WTC11 (cell line): Measurements from ENCODE around the gene MRPL44. TPM values are rescaled to one million over a fixed set of nuclear protein-coding genes. Genes with fewer than 3 reads are reported as not detected.

Experiments used
- ATAC-seq: fragments of 200-7000 bp; cut with Tn5 transposase; 2 replicates; pipeline ENCODE4 v1.10.0; 2021; ENCODE audit warnings: mild to moderate bottlenecking, moderate library complexity
- CTCF ChIA-PET: fragments of 300-600 bp; sonication (Branson Sonifier 250); formaldehyde crosslinking; loops from one replicate; lab custom pipeline; 2021; ENCODE audit warnings: antibody characterized with exemption; lab: Charles Lee
- POLR2A ChIA-PET: fragments of 350-600 bp; sonication (Branson Sonifier 250); formaldehyde crosslinking; loops from one replicate; lab custom pipeline; 2021; ENCODE audit warnings: antibody characterized with exemption; lab: Charles Lee
- DNase-seq: peaks from one replicate; pipeline ENCODE4 v3.0.0; 2021; ENCODE audit warnings: low spot score
- H3K27ac Mint-ChIP-seq: 2 replicates; pipeline ENCODE4 v1.8.0; 2021; ENCODE audit warnings: mixed read lengths
- H3K27me3 Mint-ChIP-seq: 2 replicates; pipeline ENCODE4 v1.8.0; 2021; ENCODE audit warnings: low read depth, mild to moderate bottlenecking, moderate library complexity, mixed read lengths
- H3K36me3 Mint-ChIP-seq: 2 replicates; pipeline ENCODE4 v1.8.0; 2021; ENCODE audit warnings: mixed read lengths
- H3K4me1 Mint-ChIP-seq: 2 replicates; pipeline ENCODE4 v1.8.0; 2022; ENCODE audit warnings: mixed read lengths
- H3K4me3 Mint-ChIP-seq: 2 replicates; pipeline ENCODE4 v1.8.0; 2021; ENCODE audit warnings: mild to moderate bottlenecking, moderate library complexity, mixed read lengths
- H3K9me3 Mint-ChIP-seq: 2 replicates; pipeline ENCODE4 v1.8.0; 2021; ENCODE audit warnings: mixed read lengths
- ATF1 ChIP-seq: sonication (generic); formaldehyde crosslinking; IDR thresholded peaks from 2 replicates; pipeline ENCODE4 v1.8.1; 2023; ENCODE audit warnings: mild to moderate bottlenecking, moderate library complexity, missing genetic modification reagents
- ATF2 ChIP-seq: sonication (generic); formaldehyde crosslinking; IDR thresholded peaks from 2 replicates; pipeline ENCODE4 v1.8.1; 2022; ENCODE audit warnings: low read depth, missing genetic modification reagents, borderline replicate concordance
- ATF3 ChIP-seq: sonication (generic); formaldehyde crosslinking; conservative IDR thresholded peaks from 2 replicates; pipeline ENCODE4 v1.8.1; 2022; ENCODE audit warnings: mild to moderate bottlenecking, missing genetic modification reagents
- CREB1 ChIP-seq: sonication (generic); formaldehyde crosslinking; IDR thresholded peaks from 2 replicates; pipeline ENCODE4 v1.8.0; 2023; ENCODE audit warnings: mild to moderate bottlenecking, missing genetic modification reagents
- CREM ChIP-seq: sonication (generic); formaldehyde crosslinking; IDR thresholded peaks from 2 replicates; pipeline ENCODE4 v1.8.1; 2022; ENCODE audit warnings: mild to moderate bottlenecking, missing genetic modification reagents, moderate library complexity
- E2F1 ChIP-seq: sonication (generic); formaldehyde crosslinking; IDR thresholded peaks from 2 replicates; pipeline ENCODE4 v1.8.0; 2022; ENCODE audit warnings: mild to moderate bottlenecking, missing genetic modification reagents
- E2F4 ChIP-seq: sonication (generic); formaldehyde crosslinking; IDR thresholded peaks from 2 replicates; pipeline ENCODE4 v1.8.1; 2022; ENCODE audit warnings: low read depth, mild to moderate bottlenecking, moderate library complexity, missing genetic modification reagents, borderline replicate concordance
- ELF4 ChIP-seq: sonication (generic); formaldehyde crosslinking; IDR thresholded peaks from 2 replicates; pipeline ENCODE4 v1.8.1; 2022; ENCODE audit warnings: low read depth, mild to moderate bottlenecking, moderate library complexity, missing genetic modification reagents
- ETV6 ChIP-seq: sonication (generic); formaldehyde crosslinking; IDR thresholded peaks from 2 replicates; pipeline ENCODE4 v1.8.1; 2022; ENCODE audit warnings: mild to moderate bottlenecking, missing genetic modification reagents
- FOXJ3 ChIP-seq: sonication (generic); formaldehyde crosslinking; IDR thresholded peaks from 2 replicates; pipeline ENCODE4 v1.9.0; 2021; ENCODE audit warnings: missing genetic modification reagents, mild to moderate bottlenecking, borderline replicate concordance
- FOXP1 ChIP-seq: sonication (generic); formaldehyde crosslinking; IDR thresholded peaks from 2 replicates; pipeline ENCODE4 v1.8.0; 2022; ENCODE audit warnings: missing genetic modification reagents, mild to moderate bottlenecking, moderate library complexity, borderline replicate concordance
- GRHL2 ChIP-seq: fragments of 250-450 bp; sonication (Bioruptor Pico); IDR thresholded peaks from 2 replicates; pipeline ENCODE4 v1.8.0; 2022; ENCODE audit warnings: mild to moderate bottlenecking, moderate library complexity; ENCODE audit not compliant: insufficient replicate concordance, severe bottlenecking
- HMGA2 ChIP-seq: fragments of 250-450 bp; sonication (Bioruptor Pico); IDR thresholded peaks from 2 replicates; pipeline ENCODE4 v1.4.0; 2021; ENCODE audit warnings: mild to moderate bottlenecking, moderate library complexity
- IRF1 ChIP-seq: sonication (generic); formaldehyde crosslinking; IDR thresholded peaks from 2 replicates; pipeline ENCODE4 v1.8.0; 2023; ENCODE audit warnings: missing genetic modification reagents
- JUN ChIP-seq: sonication (generic); formaldehyde crosslinking; IDR thresholded peaks from 2 replicates; pipeline ENCODE4 v1.8.0; 2023; ENCODE audit warnings: mild to moderate bottlenecking, missing genetic modification reagents
- MLX ChIP-seq: sonication (generic); formaldehyde crosslinking; IDR thresholded peaks from 2 replicates; pipeline ENCODE4 v1.8.1; 2023; ENCODE audit warnings: mild to moderate bottlenecking, missing genetic modification reagents, moderate library complexity
- NFATC4 ChIP-seq: fragments of 250-450 bp; sonication (Bioruptor Pico); IDR thresholded peaks from 2 replicates; pipeline ENCODE4 v1.9.0; 2021; ENCODE audit warnings: mild to moderate bottlenecking
- OVOL2 ChIP-seq: fragments of 250-450 bp; sonication (Bioruptor Pico); IDR thresholded peaks from 2 replicates; pipeline ENCODE4 v1.9.0; 2021; ENCODE audit warnings: mild to moderate bottlenecking, borderline replicate concordance
- SOX15 ChIP-seq: fragments of 250-450 bp; sonication (Bioruptor Pico); IDR thresholded peaks from 2 replicates; pipeline ENCODE4 v1.9.0; 2021; ENCODE audit warnings: mild to moderate bottlenecking
- SP1 ChIP-seq: sonication (generic); formaldehyde crosslinking; conservative IDR thresholded peaks from 2 replicates; pipeline ENCODE4 v1.8.1; 2022; ENCODE audit warnings: missing genetic modification reagents
- TEAD1 ChIP-seq: sonication (generic); formaldehyde crosslinking; IDR thresholded peaks from 2 replicates; pipeline ENCODE4 v1.8.0; 2022; ENCODE audit warnings: mild to moderate bottlenecking, missing genetic modification reagents
- ZNF232 ChIP-seq: sonication (generic); formaldehyde crosslinking; IDR thresholded peaks from 2 replicates; pipeline ENCODE4 v1.8.0; 2022; ENCODE audit warnings: mild to moderate bottlenecking, missing genetic modification reagents
- ZNF396 ChIP-seq: fragments of 250-450 bp; sonication (Bioruptor Pico); IDR thresholded peaks from 2 replicates; pipeline ENCODE4 v1.8.0; 2021; ENCODE audit warnings: mild to moderate bottlenecking, moderate library complexity, borderline replicate concordance
- ZNF671 ChIP-seq: fragments of 250-450 bp; sonication (Bioruptor Pico); IDR thresholded peaks from 2 replicates; pipeline ENCODE4 v1.8.0; 2021; ENCODE audit warnings: mild to moderate bottlenecking
- total RNA-seq: library from RNA; stranded (reverse); gene quantifications from 3 replicates; pipeline ENCODE4 v1.2.3, GENCODE V29; 2021
- TF ChIP-seq, protein P1 (sequence below): fragments of 250-450 bp; sonication (Bioruptor Pico); IDR thresholded peaks from 2 replicates; pipeline ENCODE4 v1.9.0; 2021; ENCODE audit warnings: mild to moderate bottlenecking, borderline replicate concordance
- TF ChIP-seq, protein P2 (sequence below): sonication (generic); formaldehyde crosslinking; IDR thresholded peaks from 2 replicates; pipeline ENCODE4 v1.8.0; 2022; ENCODE audit warnings: mild to moderate bottlenecking, missing genetic modification reagents

The MRPL44 gene
- total RNA-seq, 1 experiment from 2014 or later: 55.3 TPM

GRCh38 chr2:223989206-223989855, 32.1 kb downstream of the MRPL44 start:
- DNase-seq (peak; percentile 44), ATAC-seq (peak; percentile 89)
- CTCF ChIA-PET: interaction anchor here (0.6 to 2.9 kb wide), 16 partner anchors 8 to 662 kb away, joined by 3 to 32 read pairs (median 3); partner anchors contain the start of gene MRPL44
- POLR2A ChIA-PET: no interaction called here
- Mint-ChIP-seq H3K36me3 (peaks cover 6% of the 10 kb centered on the region), H3K27me3 (no peaks in the 10 kb centered on the region), H3K27ac (0 out of 2 replicates have a peak overlapping the region, but pooled peaks have one; percentile 36), H3K9me3 (no peaks in the 10 kb centered on the region), H3K4me1 (peaks cover 8% of the 10 kb centered on the region), H3K4me3 (no peak overlapping the region)
- TF ChIP-seq MLX (CRISPR knock-in tag): no peak
- no peak for TF ChIP-seq CREB1 (CRISPR knock-in tag)
- TF ChIP-seq ZNF396 (CRISPR knock-in tag): no peak
- no peak for TF ChIP-seq SP1 (CRISPR knock-in tag)
- TF ChIP-seq ZNF671 (CRISPR knock-in tag): no peak
- no peak for TF ChIP-seq IRF1 (CRISPR knock-in tag)
- TF ChIP-seq ELF4 (CRISPR knock-in tag): no peak
- no peak for TF ChIP-seq OVOL2 (CRISPR knock-in tag)
- no peak for TF ChIP-seq CREM (CRISPR knock-in tag)
- TF ChIP-seq ETV6: no peak
- TF ChIP-seq SOX15 (CRISPR knock-in tag): no peak
- TF ChIP-seq, protein P1, sequence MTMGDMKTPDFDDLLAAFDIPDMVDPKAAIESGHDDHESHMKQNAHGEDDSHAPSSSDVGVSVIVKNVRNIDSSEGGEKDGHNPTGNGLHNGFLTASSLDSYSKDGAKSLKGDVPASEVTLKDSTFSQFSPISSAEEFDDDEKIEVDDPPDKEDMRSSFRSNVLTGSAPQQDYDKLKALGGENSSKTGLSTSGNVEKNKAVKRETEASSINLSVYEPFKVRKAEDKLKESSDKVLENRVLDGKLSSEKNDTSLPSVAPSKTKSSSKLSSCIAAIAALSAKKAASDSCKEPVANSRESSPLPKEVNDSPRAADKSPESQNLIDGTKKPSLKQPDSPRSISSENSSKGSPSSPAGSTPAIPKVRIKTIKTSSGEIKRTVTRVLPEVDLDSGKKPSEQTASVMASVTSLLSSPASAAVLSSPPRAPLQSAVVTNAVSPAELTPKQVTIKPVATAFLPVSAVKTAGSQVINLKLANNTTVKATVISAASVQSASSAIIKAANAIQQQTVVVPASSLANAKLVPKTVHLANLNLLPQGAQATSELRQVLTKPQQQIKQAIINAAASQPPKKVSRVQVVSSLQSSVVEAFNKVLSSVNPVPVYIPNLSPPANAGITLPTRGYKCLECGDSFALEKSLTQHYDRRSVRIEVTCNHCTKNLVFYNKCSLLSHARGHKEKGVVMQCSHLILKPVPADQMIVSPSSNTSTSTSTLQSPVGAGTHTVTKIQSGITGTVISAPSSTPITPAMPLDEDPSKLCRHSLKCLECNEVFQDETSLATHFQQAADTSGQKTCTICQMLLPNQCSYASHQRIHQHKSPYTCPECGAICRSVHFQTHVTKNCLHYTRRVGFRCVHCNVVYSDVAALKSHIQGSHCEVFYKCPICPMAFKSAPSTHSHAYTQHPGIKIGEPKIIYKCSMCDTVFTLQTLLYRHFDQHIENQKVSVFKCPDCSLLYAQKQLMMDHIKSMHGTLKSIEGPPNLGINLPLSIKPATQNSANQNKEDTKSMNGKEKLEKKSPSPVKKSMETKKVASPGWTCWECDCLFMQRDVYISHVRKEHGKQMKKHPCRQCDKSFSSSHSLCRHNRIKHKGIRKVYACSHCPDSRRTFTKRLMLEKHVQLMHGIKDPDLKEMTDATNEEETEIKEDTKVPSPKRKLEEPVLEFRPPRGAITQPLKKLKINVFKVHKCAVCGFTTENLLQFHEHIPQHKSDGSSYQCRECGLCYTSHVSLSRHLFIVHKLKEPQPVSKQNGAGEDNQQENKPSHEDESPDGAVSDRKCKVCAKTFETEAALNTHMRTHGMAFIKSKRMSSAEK: no peak
- no peak for TF ChIP-seq GRHL2 (CRISPR knock-in tag)
- TF ChIP-seq, protein P2, sequence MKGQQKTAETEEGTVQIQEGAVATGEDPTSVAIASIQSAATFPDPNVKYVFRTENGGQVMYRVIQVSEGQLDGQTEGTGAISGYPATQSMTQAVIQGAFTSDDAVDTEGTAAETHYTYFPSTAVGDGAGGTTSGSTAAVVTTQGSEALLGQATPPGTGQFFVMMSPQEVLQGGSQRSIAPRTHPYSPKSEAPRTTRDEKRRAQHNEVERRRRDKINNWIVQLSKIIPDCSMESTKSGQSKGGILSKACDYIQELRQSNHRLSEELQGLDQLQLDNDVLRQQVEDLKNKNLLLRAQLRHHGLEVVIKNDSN: no peak
- no peak for TF ChIP-seq HMGA2
- TF ChIP-seq JUN (CRISPR knock-in tag): no peak
- no peak for TF ChIP-seq E2F1
- no peak for TF ChIP-seq FOXP1 (CRISPR knock-in tag)
- no peak for TF ChIP-seq TEAD1 (CRISPR knock-in tag)

DNA sequence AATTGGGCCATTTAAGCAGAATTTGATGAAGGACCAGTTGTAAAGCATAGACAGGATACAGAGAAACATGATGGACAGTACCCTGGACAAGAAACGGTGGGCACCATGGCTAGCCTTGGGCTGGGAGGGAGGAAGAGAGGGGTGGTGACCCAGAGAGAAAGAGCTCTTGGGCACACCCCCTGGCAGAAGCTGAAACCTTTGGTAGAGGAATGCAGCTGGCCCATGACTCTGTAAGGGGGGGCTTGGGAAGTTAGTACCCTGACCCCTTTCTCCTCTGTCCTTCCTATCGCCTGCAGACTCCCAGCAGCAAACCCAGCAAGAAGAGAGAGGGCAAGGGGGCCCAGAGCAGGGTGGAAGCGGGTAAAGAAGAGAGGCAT, 32.6 kb downstream of the MRPL44 start:
- peaks cover 1% of the 10 kb centered on the region for H3K36me3 Mint-ChIP-seq
- no peak overlapping the region for H3K4me3 Mint-ChIP-seq
- DNase-seq: no peak
- CTCF ChIA-PET: interaction anchor here (0.6 to 2.9 kb wide), 18 partner anchors 9 to 661 kb away, joined by 3 to 32 read pairs (median 3); partner anchors contain the start of gene MRPL44
- H3K27ac Mint-ChIP-seq: 0 out of 2 replicates have a peak overlapping the region, but pooled peaks have one; percentile 36
- ATAC-seq: peak; percentile 38
- no peaks in the 10 kb centered on the region for H3K27me3 Mint-ChIP-seq
- peaks cover 8% of the 10 kb centered on the region for H3K4me1 Mint-ChIP-seq
- POLR2A ChIA-PET: no interaction called here
- no peaks in the 10 kb centered on the region for H3K9me3 Mint-ChIP-seq
- TF ChIP-seq ATF3 (no peak), ZNF232 (CRISPR knock-in tag) (no peak), FOXJ3 (no peak), E2F4 (CRISPR knock-in tag) (no peak), ZNF671 (CRISPR knock-in tag) (no peak), ATF1 (CRISPR knock-in tag) (no peak), ATF2 (CRISPR knock-in tag) (no peak), NFATC4 (CRISPR knock-in tag) (no peak), ZNF396 (CRISPR knock-in tag) (no peak)
